IPS-NIHi11 (cell line): Measurements from ENCODE around the gene GOLT1A.

Source experiments
- DNase-seq: peaks from one replicate; pipeline ENCODE4 v3.0.0; 2012; ENCODE audit warnings: mixed read lengths, low spot score

GOLT1A gene

DNA sequence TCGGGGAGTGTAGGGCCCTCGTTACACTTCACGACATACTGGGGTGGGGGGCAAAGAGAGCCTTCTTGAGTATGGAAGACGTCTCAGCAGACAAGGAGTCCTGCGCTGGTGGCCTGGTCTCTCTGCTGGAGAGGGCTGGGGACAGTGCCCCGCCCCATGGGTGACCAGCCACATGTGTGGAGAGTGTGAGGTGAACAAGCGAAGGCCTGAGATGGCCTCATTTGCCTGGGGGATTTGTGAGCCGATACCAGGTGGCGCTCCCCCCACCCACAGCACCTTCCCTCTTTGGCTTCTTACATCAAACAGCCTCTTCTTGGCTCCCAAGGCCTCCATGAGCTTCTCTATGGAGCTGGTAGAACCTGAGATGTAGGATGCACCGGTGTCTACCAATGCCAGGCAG, 57.9 kb downstream of the GOLT1A start:
- no peak for DNase-seq

DNA sequence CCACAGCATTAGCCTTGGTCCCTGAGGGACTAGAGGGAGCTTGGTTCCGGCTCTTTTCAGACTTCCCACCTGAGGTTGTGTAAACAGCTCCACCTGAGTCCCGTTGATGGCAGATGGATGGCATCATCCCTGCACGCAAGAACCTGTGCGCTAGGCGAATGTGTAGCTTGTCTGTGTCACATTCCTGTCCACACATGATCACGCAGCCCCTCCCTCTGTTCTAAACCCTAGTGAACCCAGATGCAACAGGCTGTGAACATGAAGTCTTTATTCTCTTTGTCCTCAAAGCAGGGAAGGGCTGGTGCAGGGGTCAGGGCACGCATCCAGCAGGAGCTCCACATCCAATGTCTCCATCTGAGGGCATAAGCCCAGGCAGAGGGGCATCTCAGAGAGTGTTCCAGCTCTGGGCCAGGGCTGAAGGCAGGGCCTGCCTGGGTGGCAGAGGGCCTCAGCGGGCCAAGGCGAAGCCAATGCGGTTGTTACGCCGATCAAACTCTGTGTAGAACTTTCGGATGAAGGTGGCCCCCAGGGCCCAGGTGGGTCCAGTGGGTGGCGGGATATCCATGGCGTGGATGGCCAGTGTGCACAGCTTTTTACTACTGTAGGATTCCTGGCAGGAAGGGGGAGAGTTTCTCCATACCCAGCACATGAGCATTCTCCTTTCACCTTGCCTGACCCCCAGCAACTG, 59.1 kb downstream of the GOLT1A start:
- DNase-seq, result no peak

DNA sequence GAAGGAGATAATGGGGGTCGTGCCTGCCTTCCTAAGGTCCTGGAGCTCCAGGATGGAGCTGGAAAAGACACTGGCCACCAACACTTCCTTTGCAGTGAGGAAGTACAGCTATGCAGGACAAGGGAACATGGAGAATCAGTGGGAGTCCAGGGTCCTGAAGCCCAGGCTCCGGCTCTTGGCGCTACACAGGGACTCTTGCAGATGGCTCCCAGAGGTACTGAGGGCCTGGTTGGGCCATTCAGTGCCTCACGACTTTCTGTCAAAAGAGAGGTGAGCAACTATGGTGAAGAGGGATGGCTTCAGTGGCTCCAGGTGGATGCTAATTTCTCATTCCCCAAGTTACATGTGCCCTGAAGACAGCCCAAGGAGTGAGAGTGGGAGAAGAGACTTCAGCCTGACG, 60.1 kb downstream of the GOLT1A start:
- DNase-seq, result no peak

DNA sequence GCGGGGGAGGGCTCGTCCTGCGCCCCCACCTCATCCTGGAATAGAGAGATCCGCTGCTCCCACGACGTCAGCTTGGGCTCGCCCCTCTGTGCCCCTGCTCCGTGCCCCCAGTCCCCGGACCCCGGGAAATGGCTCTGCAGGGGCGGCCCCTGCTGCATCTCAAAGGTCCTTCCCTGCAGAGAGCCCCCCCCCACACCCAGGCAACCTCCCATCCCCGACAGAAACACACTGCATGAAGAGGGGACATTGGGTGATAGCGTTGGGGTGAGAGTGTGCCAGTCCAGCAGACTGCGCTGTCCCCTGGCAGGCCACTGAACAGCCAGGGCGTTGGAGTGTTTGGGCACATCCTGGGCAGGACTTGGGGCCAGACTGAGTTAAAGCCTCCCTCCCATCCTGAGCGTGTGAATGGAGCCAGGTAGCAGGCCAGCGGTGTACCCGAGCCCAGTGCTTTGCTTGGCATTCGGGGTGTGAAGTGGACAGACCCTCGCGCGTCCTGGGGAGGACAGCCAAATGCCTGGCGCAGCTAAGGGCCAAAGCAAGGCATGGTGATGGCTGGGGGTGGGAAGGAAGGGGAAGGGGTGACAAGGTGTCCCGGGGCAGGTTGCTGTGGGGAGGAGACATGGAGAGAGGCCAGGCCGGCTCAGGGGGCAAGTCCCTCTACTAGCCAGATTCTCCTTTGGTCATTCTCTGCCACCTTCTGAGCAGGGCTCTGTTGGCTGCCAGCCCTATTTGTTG, 61.3 kb downstream of the GOLT1A start:
- no peak for DNase-seq

DNA sequence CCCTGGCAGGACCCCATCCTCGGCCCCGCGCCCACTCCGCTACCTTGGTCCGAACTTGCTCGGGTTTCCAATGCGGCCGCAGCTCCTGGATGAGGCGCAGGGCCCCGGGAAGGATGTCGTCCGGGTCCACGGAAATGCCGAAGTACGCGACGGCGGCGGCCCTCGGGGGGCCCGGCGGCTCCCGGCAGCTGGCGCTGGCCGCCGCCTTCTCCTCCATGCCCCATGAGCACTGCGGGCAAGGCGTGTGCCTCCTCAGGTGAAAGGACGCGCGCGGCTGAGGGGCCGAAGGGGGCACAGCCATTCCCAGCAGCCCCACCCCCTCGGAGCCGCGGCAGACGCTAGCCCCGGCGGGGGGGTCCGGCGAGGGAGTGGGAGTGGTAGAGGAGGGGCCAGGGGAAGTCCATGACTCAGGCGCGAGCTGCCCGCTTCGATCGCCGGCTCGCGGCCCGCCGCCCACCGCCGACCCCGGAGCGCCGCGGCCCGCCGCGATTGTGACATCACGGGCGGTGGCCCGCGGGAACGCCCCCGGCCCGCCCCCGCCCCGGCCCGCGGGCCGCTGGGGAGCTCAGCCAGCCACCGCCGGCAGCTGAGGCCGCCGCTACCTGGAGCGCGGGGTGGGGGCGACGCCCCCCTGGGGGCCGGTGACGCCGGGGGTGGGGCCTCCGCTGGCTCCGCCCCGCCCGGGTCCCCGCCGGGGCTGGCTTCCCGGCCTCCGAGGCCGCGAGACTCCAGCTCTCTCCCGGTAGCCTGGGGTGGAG, 62.1 kb downstream of the GOLT1A start, which contains the start of gene ETNK2:
Gene ETNK2, minus strand, starts transcription at position 493 of the 758 bp plus-strand sequence. Its CDS starts 192 bp downstream, at position 301.
- peak; percentile 95 for DNase-seq

DNA sequence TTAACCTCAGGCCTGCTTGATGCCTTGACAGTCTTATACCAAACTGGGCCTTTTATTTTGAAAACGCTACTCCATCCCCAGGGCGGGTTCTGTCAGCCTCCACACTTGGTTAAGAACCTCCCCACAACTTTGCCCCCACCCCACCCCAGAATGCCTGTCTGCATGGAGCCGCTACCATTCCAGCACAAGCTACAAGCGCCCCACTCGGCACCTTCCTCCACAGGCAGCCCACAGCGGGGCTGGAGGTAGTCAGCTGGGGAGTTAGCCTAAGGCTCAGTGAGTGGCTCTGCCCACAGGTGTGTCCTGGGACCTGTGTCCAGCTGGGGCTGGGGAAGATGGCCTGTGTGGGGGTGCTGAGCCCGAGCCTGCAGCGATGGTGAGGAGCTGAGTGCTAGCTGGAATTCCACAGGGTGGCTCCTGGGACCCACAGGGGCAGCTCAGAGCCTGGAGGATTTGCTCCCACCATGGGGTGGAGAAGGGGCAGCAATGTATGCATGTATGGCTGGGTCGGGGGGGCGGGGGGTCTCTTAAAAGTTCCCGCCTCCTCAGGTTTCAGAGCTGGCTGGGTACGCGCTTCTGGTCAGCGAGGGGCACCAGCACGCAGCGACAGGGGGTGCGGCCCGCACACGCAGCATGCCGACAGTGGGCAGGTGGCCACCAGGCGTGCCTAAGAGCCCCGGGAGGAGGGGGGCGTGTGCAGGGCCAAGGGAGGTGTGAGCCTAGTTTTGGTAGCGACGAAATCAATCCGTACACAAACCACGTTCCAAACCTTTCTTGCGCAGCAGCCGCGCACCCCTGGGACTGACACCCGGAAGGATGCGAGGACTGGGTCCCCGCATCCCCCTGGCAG, 62.9 kb downstream of the GOLT1A start:
- DNase-seq, result peak; percentile 44

DNA sequence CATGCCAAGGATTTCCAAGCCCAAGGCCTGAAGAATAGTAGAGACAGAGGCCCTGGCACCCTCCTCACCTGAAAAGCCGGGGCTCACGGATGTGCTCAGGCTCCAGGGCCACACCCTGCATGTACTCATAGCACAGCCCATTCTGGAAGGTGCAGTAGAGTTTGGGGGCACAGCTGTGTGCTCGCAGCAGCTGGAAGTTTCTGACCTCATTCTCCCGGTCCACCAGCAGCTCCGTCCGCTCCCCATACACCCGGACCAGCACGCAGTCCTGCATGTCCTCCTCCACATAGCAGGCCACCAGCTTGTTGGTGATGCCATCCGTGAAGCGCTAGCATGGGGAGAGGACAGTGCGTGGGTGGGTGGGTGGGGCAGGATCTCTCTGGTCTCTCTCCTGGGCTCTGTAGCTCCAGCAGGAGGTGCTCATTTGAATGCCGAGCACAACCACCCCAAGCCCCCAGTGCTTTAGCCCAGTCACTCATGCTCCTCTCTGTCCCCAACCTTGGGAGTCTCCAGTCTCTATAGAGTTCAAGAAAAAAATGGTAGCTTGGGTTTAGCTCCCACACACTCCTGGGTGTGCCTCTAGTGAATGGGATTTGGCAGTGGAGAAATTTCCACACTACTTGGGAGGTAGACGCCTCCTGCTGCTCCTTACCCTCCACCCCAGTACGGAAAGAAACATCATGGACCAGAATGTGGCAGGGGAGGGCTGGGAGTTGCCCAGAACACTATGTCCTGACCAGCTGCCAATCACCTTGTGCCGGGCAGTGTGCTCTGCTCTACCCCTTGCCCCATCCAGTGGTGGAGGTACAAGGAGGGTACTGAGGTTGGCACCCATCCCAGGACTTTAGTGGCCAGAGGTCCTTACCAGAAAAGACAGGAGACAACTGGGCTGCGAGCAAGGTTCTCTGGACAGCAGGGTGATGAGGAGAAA, 63.9 kb downstream of the GOLT1A start:
- no peak for DNase-seq

DNA sequence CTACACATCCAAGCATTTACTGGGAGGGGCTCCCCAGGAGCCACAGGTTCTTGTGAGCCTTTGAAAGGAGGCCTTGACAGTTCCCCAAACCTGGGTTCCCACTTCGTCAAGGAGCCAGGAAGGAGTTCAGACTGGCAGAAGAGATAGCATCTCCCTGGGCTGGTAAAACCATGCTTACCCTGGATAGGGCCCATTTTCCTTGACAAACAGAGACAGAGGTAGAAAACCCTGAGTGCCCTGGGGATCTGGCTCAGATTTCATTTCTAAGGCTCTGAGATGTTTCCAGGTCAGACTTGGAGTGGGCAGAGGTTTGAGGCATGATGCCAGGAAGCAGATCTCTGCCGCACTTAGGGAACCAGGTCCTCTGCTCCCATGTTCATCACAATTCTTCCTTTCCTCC, 64.7 kb downstream of the GOLT1A start:
- no peak for DNase-seq
